Right cardiac atrium (tissue), 5 donors: ENCODE results near the gene PLXNA3. TPM values are rescaled to one million over a fixed set of nuclear protein-coding genes. Genes with fewer than 3 reads are reported as not detected.

Source experiments
- ATAC-seq, 2 donors: fragments of 200-7000 bp; cut with Tn5 transposase; one replicate each; pipeline versions ENCODE4 v1.8.0 to v1.9.1; 2020; ENCODE audit warnings: moderate library complexity in 2 of 2, mild to moderate bottlenecking in 1 of 2
- DNase-seq, 3 donors: peaks; one replicate each; pipeline ENCODE4 v3.0.0-alpha.2; 2020
- H3K27ac ChIP-seq: one replicate; pipeline ENCODE4 v1.5.1; 2013; ENCODE audit warnings: mild to moderate bottlenecking, low read length, control low read depth, moderate library complexity
- H3K27me3 ChIP-seq: one replicate; pipeline ENCODE4 v1.6.1; 2013; ENCODE audit not compliant: control insufficient read depth, insufficient read depth
- H3K4me1 ChIP-seq: one replicate; pipeline ENCODE4 v1.6.1; 2013; ENCODE audit warnings: low read length; ENCODE audit not compliant: control insufficient read depth, insufficient read depth
- H3K4me3 ChIP-seq: one replicate; pipeline ENCODE4 v1.5.1; 2013; ENCODE audit warnings: low read length, control low read depth
- H3K9me3 ChIP-seq: one replicate; pipeline ENCODE4 v1.6.1; 2013; ENCODE audit warnings: low read length; ENCODE audit not compliant: control insufficient read depth
- WGBS: extraction: QIAGEN DNeasy Blood & Tissue Kit; methylation state at CpG from one replicate; pipeline ENCODE4 v1.1.7; 2013; 5-methylcytosine and 5-hydroxymethylcytosine counted together
- intact Hi-C, 4 donors: fragments of 100-400 bp; cut with DNase I; formaldehyde crosslinking; loops; one replicate each; pipeline versions ENCODE4 v1.11.0 to v1.14.0; 2022 to 2023
- polyA plus RNA-seq: library from polyadenylated mRNA; stranded (reverse); fragments of 200-250 nt; gene quantifications from one replicate; pipeline ENCODE4 v1.2.3, GENCODE V29; 2013
- total RNA-seq, 4 donors: library from RNA; stranded (reverse); fragmentation: NEBNext Ultra II Directional; extraction: Animal tissue kit (Norgen Biotek cat#: 25700); gene quantifications; one replicate each; pipeline ENCODE4 v1.2.1, GENCODE V29; 2021
- donor health status: healthy with polysubstance abuse.
- donor health status: DM: no; HTN: yes; CAD: no.
- donor health status: DM: no; HTN: no; CAD: no.
- donor health status: DM: no; HTN: yes; CAD: no; lungs with severe emphysema.
- donor health status: DM: yes; HTN: yes; CAD: no.

PLXNA3 gene
- total and polyA plus RNA-seq, 5 donors = 12.2 to 34.0 (median 26.6) TPM

DNA sequence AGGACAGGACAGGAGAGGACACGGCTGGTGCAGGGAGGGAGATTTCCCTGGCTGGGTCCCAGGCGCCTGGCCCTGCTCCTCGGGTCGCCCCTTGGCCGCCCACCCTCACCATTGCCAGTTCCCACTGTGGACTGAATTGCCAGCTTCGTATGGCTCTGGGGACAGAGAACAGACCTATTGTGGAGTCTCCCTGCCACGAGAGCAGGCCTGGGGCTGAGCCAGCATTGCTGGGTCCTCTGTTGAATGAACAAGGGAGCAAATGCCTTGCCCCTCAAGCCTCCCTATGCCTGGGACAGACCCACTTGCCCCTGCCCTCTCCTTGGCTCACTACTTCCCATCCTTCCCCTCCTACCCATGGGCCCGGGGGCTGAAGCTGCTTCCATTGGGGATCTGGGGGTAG is 4.3 kb downstream of the PLXNA3 start:
- H3K27me3 ChIP-seq = no peaks in the 10 kb centered on the region
- DNase-seq (peak in 2 of 3 donors; percentile 13 to 40), ATAC-seq (no peak)
- WGBS = 69% methylated on average over 8 of the region's 8 CpGs
- H3K4me1 ChIP-seq = peaks cover 5% of the 10 kb centered on the region
- intact Hi-C loops = no loop called here
- no peak overlapping the region for H3K27ac ChIP-seq
- no peaks in the 10 kb centered on the region for H3K9me3 ChIP-seq
- no peak overlapping the region for H3K4me3 ChIP-seq

DNA sequence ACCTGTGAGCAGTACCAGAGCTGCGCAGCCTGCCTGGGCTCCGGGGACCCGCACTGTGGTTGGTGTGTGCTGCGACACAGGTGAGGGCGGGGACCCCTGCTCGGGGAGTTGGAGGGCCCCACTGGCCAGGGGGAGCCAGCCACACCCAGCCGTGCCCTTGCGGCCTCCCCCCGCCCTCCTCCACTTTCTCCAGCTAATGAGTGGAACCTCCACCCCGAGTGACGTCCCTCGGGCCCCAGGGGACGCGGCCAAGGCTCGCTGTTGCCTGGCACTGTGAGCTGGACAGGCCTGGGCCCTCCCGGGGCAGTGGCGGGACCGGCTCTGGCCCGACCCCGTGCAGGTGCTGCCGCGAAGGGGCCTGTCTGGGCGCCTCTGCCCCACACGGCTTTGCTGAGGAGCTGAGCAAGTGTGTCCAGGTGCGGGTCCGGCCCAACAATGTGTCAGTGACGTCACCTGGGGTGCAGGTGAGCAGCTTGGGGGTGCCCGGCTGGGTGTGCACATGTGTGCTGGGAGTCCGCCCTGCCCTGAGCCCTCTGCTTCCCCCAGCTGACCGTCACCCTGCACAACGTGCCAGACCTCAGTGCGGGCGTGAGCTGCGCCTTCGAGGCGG is 5.6 kb downstream of the PLXNA3 start:
- ATAC-seq (no peak), DNase-seq (peak in 2 of 3 donors; percentile 8 to 61)
- Histone ChIP-seq H3K4me1 (peaks cover 5% of the 10 kb centered on the region), H3K9me3 (no peaks in the 10 kb centered on the region), H3K27ac (no peak overlapping the region), H3K4me3 (no peak overlapping the region), H3K27me3 (no peaks in the 10 kb centered on the region)
- 88% methylated on average over 36 of the region's 36 CpGs for WGBS
- intact Hi-C loops = no loop called here

DNA sequence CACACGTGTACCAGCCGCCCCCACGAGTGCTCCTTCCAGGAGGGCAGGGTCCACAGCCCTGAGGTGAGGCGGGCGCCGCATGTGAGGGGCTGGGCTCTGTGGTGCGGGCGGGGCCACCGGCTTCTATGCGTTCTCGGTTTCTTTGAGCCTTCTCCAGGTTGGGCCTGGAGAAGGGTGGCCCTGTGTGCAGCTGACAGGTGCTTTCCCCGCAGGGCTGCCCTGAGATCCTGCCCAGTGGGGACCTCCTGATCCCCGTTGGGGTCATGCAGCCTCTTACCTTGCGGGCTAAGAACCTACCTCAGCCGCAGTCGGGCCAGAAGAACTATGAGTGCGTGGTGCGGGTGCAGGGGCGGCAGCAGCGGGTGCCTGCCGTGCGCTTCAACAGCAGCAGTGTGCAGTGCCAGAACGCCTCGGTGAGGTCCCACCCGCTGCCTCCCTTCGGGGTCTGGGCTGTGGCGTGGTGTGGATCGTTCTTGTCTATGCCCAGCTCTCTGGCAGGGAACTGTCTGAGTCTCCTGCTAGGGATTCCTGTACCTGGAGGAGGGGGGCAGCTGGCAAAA is 6.8 kb downstream of the PLXNA3 start:
- peak in 1 of 3 donors; percentile 56 for DNase-seq
- intact Hi-C loops = no loop called here
- Histone ChIP-seq H3K4me1 (peaks cover 3% of the 10 kb centered on the region), H3K27me3 (no peaks in the 10 kb centered on the region), H3K4me3 (no peak overlapping the region), H3K27ac (no peak overlapping the region), H3K9me3 (no peaks in the 10 kb centered on the region)
- ATAC-seq = no peak
- 91% methylated on average over 28 of the region's 28 CpGs for WGBS

DNA sequence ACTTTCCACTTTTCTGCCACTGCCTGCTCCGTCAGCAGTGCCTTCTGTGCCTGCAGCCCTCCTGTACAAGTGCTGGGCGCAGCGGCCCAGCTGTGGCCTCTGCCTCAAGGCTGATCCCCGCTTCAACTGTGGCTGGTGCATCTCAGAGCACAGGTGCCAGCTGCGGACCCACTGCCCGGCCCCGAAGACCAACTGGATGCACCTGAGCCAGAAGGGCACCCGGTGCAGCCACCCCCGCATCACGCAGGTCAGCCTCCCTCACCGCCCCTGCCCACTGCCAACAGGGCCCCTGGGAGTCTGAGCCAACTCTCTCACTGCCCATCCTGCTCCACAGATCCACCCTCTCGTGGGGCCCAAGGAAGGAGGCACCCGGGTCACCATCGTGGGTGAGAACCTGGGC is 7.5 kb downstream of the PLXNA3 start:
- ATAC-seq (no peak), DNase-seq (peak in 2 of 3 donors; percentile 24 to 26)
- no peak overlapping the region for H3K27ac ChIP-seq
- no peaks in the 10 kb centered on the region for H3K27me3 ChIP-seq
- no peaks in the 10 kb centered on the region for H3K9me3 ChIP-seq
- intact Hi-C loops = no loop called here
- no peaks in the 10 kb centered on the region for H3K4me1 ChIP-seq
- H3K4me3 ChIP-seq = no peak overlapping the region
- WGBS = 94% methylated on average over 14 of the region's 14 CpGs

DNA sequence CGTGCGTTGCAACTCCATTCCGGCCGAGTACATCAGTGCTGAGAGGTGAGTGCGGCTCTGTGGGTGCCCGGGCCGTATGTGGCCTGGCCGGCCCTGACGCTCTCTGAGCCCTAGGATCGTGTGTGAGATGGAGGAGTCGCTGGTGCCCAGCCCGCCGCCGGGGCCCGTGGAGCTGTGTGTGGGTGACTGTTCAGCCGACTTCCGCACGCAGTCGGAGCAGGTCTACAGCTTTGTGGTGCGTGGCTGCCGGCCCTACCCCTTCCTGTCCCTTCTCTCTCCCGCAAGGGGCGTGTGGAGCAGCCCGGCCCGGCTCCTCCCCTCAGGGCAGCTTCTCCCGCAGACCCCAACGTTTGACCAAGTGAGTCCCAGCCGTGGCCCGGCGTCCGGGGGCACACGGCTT is 8.0 kb downstream of the PLXNA3 start:
- H3K4me3 ChIP-seq = no peak overlapping the region
- DNase-seq = peak in 1 of 3 donors; percentile 41
- 90% methylated on average over 30 of the region's 32 CpGs for WGBS
- no peaks in the 10 kb centered on the region for H3K4me1 ChIP-seq
- intact Hi-C loops = no loop called here
- ATAC-seq = no peak
- H3K27me3 ChIP-seq = no peaks in the 10 kb centered on the region
- H3K27ac ChIP-seq = no peak overlapping the region
- H3K9me3 ChIP-seq = no peaks in the 10 kb centered on the region

DNA sequence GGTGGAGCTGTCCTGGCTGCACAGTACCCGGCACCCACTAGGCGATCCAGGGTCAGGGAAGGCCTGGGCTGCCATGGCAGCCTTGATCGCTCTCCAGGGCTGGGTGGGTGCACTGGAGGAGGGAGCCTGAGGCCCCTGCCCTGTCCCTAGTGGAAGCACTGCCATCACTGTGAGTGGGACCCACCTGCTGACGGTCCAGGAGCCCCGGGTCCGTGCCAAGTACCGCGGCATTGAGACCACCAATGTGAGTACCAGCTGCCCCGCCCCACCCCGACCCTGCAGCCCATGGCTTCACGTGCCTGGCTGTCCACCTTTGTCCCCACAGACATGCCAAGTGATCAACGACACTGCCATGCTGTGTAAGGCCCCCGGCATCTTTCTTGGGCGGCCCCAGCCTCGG is 8.8 kb downstream of the PLXNA3 start:
- H3K4me3 ChIP-seq = no peak overlapping the region
- 95% methylated on average over 15 of the region's 15 CpGs for WGBS
- no peak for ATAC-seq
- peak in 1 of 3 donors; percentile 31 for DNase-seq
- no peaks in the 10 kb centered on the region for H3K4me1 ChIP-seq
- intact Hi-C loops = no loop called here
- H3K27ac ChIP-seq = no peak overlapping the region
- no peaks in the 10 kb centered on the region for H3K9me3 ChIP-seq
- no peaks in the 10 kb centered on the region for H3K27me3 ChIP-seq

DNA sequence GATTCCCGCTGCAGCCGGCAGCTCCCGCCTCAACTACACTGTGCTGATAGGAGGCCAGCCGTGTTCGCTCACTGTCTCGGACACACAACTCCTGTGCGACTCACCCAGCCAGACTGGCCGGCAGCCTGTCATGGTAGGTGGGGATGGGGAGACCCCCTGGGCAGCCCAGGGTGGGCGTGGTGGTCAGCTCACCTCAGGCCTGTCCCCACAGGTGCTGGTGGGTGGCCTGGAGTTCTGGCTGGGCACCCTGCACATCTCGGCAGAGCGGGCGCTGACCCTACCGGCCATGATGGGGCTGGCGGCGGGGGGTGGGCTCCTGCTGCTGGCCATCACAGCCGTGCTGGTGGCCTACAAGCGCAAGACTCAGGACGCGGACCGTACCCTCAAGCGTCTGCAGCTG is 9.5 kb downstream of the PLXNA3 start:
- H3K9me3 ChIP-seq = no peaks in the 10 kb centered on the region
- no peak overlapping the region for H3K4me3 ChIP-seq
- 96% methylated on average over 21 of the region's 21 CpGs for WGBS
- no peak for ATAC-seq
- no peaks in the 10 kb centered on the region for H3K4me1 ChIP-seq
- DNase-seq = peak in 2 of 3 donors; percentile 3 to 52
- H3K27ac ChIP-seq = no peak overlapping the region
- intact Hi-C loops = no loop called here
- H3K27me3 ChIP-seq = no peaks in the 10 kb centered on the region

DNA sequence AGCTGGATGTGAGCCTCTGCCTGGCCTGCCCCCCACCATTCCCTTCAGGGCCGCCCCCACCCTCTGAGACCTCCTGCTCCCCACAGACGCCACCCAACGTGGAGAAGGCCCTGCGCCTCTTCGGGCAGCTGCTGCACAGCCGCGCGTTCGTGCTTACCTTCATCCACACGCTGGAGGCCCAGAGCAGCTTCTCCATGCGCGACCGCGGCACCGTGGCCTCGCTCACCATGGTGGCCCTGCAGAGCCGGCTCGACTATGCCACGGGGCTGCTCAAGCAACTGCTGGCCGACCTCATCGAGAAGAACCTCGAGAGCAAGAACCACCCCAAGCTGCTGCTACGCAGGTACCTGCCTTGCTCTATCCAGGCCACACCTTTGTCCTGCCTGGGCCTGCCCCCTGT is 10.1 kb downstream of the PLXNA3 start:
- Histone ChIP-seq H3K4me3 (no peak overlapping the region), H3K9me3 (no peaks in the 10 kb centered on the region), H3K27ac (no peak overlapping the region), H3K4me1 (no peaks in the 10 kb centered on the region), H3K27me3 (no peaks in the 10 kb centered on the region)
- intact Hi-C loops = no loop called here
- DNase-seq (peak in 1 of 3 donors; percentile 37), ATAC-seq (no peak)
- 96% methylated on average over 23 of the region's 23 CpGs for WGBS

DNA sequence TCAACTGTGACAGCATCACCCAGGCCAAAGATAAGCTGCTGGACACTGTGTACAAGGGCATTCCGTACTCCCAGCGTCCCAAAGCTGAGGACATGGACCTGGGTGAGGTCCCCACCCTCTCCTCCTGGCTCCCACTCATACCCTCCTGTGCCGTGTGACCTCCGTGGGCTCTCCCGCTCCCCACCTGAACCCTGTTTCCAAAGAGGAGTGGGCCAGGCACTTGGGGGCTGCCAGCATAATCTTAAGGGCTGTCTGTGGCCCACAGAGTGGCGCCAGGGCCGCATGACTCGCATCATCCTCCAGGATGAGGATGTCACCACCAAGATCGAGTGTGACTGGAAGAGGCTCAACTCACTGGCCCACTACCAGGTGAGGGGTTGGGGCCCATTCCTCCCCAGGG is 11.0 kb downstream of the PLXNA3 start:
- ATAC-seq (no peak), DNase-seq (peak in 1 of 3 donors; percentile 51)
- WGBS = 84% methylated on average over 9 of the region's 9 CpGs
- intact Hi-C loops = no loop called here
- Histone ChIP-seq H3K9me3 (no peaks in the 10 kb centered on the region), H3K27me3 (no peaks in the 10 kb centered on the region), H3K4me3 (no peak overlapping the region), H3K4me1 (no peaks in the 10 kb centered on the region), H3K27ac (no peak overlapping the region)

DNA sequence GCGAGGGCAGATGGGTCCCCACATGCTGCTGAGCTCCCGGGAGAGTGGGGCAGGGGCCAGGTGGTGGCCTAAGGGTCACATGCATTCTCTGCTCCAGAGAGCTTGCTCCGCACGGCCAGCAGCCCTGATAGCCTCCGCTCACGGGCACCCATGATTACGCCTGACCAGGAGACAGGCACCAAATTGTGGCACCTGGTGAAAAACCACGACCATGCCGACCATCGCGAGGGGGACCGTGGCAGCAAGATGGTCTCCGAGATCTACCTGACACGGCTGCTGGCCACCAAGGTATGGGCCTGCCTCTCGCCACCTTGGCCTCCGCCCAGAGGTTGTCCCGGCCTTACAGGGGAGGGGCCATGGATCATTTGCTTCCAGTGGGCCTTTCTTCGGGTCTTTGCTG is 11.8 kb downstream of the PLXNA3 start:
- Histone ChIP-seq H3K4me1 (no peaks in the 10 kb centered on the region), H3K27ac (no peak overlapping the region), H3K27me3 (no peaks in the 10 kb centered on the region), H3K4me3 (no peak overlapping the region), H3K9me3 (no peaks in the 10 kb centered on the region)
- intact Hi-C loops = no loop called here
- 92% methylated on average over 18 of the region's 18 CpGs for WGBS
- ATAC-seq (no peak), DNase-seq (peak in 1 of 3 donors; percentile 50)

DNA sequence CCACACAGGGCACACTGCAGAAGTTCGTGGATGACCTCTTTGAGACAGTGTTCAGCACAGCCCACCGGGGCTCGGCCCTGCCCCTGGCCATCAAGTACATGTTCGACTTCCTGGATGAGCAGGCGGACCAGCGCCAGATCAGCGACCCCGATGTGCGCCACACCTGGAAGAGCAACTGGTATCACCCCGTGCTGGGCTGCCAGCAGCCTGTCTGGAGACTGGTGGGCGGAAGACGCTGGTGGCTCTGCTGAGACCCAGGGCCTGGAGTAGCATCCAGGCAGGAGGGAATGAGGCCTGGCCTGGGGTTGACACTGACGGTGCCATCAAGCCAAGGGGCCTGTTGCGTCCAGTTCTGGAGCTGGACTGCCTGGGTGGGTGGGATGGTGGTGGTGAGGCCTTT is 12.4 kb downstream of the PLXNA3 start:
- no peak overlapping the region for H3K27ac ChIP-seq
- H3K9me3 ChIP-seq = no peaks in the 10 kb centered on the region
- H3K4me1 ChIP-seq = no peaks in the 10 kb centered on the region
- H3K27me3 ChIP-seq = no peaks in the 10 kb centered on the region
- intact Hi-C loops = no loop called here
- H3K4me3 ChIP-seq = no peak overlapping the region
- peak in 1 of 3 donors; percentile 20 for DNase-seq
- 87% methylated on average over 14 of the region's 14 CpGs for WGBS
- ATAC-seq = no peak
